Cerebellar nuclear complex (tissue), 1 donor: ENCODE measurements around the gene IGFBP6.

Experiments used
- DNase-seq, 2 experiments: peaks; one replicate each; lab custom pipeline; 2025; lab: John Stamatoyannopoulos, UW

IGFBP6 gene

GRCh38 chr12:53120685-53121525 is 23.4 kb downstream of the IGFBP6 start:
- no peak for DNase-seq

- no peak for DNase-seq
These were observed 25.5 kb downstream of the IGFBP6 start for GRCh38 chr12:53122961-53123468.

- no peak for DNase-seq
These were observed 26.3 kb downstream of the IGFBP6 start for GRCh38 chr12:53123578-53124351.

- DNase-seq, result no peak
These were observed 26.9 kb downstream of the IGFBP6 start for GRCh38 chr12:53124352-53124723.

- no peak for DNase-seq
These were observed 29.7 kb downstream of the IGFBP6 start for GRCh38 chr12:53127169-53127568.

GRCh38 chr12:53128780-53129569 is 31.5 kb downstream of the IGFBP6 start:
- no peak for DNase-seq

- no peak for DNase-seq
These were observed 34.4 kb downstream of the IGFBP6 start for GRCh38 chr12:53131844-53132243.

- no peak for DNase-seq
These were observed 36.3 kb downstream of the IGFBP6 start for GRCh38 chr12:53133722-53134121.

- no peak for DNase-seq
These were observed 45.9 kb downstream of the IGFBP6 start for GRCh38 chr12:53143355-53143754.

- no peak for DNase-seq
These were observed 48.2 kb downstream of the IGFBP6 start for GRCh38 chr12:53145383-53146260.

- no peak for DNase-seq
These were observed 49.7 kb downstream of the IGFBP6 start for GRCh38 chr12:53147181-53147580.

GRCh38 chr12:53147653-53148052 is 50.2 kb downstream of the IGFBP6 start:
- no peak for DNase-seq

- DNase-seq, result no peak
These were observed 53.6 kb downstream of the IGFBP6 start for GRCh38 chr12:53151039-53151438.
